DMS53 (cell line): ENCODE data around the gene MEOX2.
A peak's percentile ranks its signal among the peaks of the same experiment; 100 is the strongest.

ENCODE experiments used
- DNase-seq: peaks from one replicate; lab custom pipeline; 2025; lab: John Stamatoyannopoulos, UW

The MEOX2 gene

DNA sequence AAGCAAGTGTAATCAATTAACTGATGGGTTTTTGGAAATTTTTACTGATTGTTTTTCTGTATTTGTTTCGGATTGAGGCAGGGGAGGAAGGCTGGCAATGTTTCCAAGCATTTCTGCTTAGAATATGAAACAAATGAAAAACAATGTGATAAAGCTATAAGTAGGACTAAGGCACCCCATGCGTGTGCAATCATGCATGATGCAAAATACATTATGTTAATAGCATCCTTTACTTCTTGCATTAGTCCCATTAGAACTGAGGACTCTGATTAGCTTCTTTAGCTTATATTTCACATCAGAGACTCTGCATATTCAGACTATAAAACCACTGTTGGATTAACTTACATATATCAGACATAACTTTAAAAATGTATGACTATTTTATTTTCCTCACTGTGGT, 76.0 kb downstream of the MEOX2 start:
- DNase-seq, result no peak

DNA sequence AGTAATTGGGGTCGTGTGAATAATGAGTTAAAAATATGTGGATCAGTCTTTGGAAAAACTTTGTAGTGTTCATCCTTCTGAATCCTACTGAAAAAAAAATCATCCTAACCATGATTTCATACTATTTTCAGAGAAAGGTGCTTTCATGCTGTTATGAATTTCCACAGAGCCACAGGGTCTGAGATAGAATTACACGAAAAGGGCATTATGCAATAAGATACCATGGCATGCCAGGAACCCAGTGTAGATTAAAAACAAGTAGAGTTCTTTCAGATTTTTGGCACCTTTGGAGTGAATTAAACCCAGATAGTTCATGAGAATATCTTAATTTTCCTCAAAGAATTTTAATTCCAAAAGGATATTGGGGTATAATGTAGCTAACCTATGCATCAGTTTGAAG, 77.2 kb downstream of the MEOX2 start:
- DNase-seq, result no peak

DNA sequence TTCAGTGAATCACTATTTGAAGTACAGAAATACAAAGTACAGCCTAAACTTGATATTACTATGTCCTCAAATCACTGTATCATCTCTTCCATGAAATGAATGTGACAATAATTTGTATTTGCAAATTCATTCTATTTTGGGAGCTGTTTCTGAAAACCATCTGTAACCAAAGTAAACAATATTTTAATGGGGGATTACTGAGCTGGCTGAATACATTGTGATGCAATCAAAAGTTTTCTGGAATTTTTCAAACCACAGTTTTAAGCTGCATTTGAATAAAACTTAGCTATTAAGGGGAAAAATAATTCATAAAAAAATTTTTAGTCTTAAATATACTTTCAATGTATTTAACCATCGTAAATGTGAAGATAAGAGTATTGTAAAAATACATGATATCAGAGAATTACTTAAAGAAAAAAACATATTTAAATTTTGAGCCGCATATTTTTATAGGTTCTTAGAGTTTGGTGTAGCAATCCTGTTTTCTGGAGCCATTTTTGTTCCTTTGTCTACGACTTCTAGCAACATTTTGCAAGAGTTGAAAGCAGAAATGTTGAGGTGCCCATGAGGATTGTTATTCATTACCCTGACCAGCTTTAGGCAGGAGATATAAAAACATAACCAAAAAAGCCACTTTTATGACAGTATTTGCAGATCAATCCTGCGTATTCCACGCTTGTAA, 78.8 kb downstream of the MEOX2 start:
- no peak for DNase-seq

GRCh38 chr7:15606561-15606960, 79.9 kb downstream of the MEOX2 start:
- DNase-seq, result no peak

- DNase-seq, result no peak
Observed at GRCh38 chr7:15604166-15604565, 82.3 kb downstream of the MEOX2 start.

- DNase-seq, result no peak
Observed at GRCh38 chr7:15603124-15603523, 83.4 kb downstream of the MEOX2 start.

DNA sequence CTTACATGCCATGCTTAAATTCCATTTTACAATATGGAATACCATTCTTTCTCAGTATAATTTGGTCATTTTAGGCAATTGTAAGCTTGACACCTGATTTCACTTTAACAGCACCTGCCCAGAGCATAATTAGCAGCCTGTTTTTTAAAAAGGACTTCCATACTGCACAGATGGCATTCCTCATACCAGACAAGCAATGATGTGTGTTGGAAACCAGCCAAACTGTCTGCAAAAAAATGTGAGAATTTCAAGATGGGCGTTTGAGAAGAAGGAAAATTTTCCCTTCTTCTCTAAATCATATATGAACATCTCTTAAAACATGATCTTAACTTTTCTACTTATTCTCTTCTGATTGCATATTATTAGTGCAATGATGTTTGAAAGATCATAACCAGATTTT, 84.2 kb downstream of the MEOX2 start:
- DNase-seq, result no peak

DNA sequence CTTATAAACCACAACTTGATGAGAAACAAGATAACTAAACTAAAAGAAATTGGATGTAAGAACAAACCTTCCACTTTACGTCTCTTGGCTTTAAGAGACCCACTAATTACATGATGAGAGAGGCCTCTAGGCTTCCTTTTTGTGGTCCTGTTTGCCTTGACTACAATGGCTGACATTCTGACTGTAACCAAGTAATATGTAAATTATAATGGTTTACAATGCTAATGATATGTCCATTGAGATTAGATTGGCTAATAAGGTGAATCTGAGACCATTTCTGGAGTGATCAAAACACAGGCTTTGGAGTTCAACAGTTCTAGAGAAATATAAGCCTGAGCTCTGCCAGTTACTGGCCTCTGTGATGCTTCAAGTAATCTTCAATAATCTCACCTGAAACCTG, 85.3 kb downstream of the MEOX2 start:
- DNase-seq, result no peak

GRCh38 chr7:15600298-15600697, 86.2 kb downstream of the MEOX2 start:
- no peak for DNase-seq

DNA sequence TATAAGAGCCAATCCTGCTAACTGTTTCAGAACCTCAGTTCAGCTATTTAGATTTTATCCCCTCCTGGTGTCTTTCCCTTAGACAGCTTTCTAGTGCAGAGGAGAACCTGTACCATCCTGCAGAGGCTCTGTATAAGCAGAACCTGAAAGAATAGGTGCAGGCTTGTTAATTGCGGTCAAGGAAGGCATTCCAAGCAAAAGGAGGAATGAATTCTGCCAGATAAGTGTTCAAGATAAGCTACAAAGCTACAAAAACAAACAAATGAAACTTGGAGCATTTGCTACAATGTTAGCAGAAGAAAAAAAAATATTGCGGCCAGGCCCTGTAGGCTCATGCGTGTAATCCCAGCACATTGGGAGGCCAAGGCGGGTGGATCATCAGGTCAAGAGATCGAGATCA, 92.0 kb downstream of the MEOX2 start:
- no peak for DNase-seq

- DNase-seq, result peak; percentile 20
Observed at GRCh38 chr7:15593382-15593781, 93.1 kb downstream of the MEOX2 start.

DNA sequence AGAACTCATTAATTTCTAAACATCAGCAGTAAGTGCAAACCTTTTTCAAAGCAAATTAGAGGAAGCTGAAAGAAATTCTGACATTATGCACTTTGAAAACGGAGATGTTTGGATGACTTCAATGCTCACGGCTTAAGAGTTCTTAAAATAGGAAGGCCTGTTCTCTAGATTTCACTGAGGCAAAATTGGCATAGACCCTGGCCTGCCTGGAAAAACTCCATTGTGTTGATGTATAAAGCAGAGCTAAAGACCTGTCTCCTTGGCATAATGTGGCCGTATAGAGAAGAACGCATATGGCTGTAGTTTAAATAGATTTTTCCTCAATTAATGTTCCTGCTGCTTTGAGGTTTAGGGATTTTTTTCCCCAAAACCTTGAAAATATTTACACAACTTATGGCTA, 100.2 kb downstream of the MEOX2 start:
- DNase-seq, result no peak

- peak; percentile 43 for DNase-seq
Observed at GRCh38 chr7:15584575-15584974, 101.9 kb downstream of the MEOX2 start.

GRCh38 chr7:15582773-15583172, 103.7 kb downstream of the MEOX2 start:
- no peak for DNase-seq

GRCh38 chr7:15581352-15581951, 105.0 kb downstream of the MEOX2 start:
- peak; percentile 21 for DNase-seq

GRCh38 chr7:15580604-15581351, 105.7 kb downstream of the MEOX2 start:
- peak; percentile 8 for DNase-seq

DNA sequence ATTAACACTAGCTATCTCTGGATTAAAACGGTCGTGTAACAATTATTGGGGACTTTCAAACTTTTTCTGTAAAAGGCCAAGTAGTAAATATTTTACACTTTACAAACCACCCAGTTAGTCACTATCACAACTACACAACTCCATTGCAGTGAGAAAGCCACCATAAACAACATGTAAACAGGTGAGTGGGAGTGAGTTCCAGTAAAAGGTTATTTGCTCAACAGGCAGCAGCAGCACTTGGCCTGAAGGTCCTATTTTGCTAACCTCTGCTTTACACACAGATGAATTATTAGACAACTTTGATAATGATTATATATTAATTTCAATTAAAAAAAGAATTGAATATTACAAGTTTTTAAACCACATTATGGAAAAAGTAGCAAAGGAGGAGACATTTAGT, 108.9 kb downstream of the MEOX2 start:
- no peak for DNase-seq

DNA sequence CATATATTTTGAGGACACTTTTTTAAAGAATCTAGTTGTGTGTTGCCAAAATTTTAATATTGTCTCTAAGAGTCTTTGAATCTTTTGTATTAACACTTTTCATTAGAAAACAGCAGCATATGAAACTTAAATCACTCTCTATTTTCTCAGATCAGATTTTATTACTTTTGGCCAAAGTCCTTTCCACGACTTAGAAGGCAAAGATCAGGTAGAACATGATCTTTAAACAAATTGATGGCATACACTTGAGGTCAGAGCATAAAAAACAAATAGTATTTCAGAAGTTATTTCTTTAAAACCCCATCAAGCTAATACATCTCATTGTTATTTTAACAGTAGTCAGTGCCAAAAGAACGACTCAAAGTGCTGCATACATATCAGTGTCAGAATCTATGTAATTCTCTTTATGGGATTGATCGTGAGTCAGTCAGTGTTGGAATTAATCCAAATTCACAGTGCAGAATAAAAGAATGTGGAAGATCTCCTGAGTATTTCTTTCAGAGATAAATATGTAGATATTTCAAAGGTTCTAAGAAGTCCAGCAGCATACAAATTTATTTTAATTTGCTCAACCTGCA, 115.1 kb downstream of the MEOX2 start:
- no peak for DNase-seq

- DNase-seq, result no peak
Observed at GRCh38 chr7:15567652-15568051, 118.8 kb downstream of the MEOX2 start.

DNA sequence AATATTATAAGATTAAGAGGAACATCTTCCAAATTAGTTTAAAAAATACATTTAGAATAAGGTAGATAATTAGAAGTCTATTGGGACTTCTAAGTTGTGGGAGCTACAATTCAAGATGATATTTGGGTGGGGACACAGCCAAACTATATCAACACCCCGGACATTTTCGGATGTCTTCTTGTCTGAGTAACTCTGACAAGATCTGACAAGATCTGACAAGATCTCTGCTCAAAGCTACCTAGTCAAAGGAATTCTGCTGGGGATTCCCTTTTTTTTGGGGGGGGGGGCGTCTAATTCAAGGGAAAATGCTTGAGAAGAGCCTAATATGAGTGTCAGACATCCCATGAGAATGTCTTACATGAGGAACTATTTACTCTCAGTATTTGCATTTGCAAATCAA, 119.4 kb downstream of the MEOX2 start:
- DNase-seq, result no peak

DNA sequence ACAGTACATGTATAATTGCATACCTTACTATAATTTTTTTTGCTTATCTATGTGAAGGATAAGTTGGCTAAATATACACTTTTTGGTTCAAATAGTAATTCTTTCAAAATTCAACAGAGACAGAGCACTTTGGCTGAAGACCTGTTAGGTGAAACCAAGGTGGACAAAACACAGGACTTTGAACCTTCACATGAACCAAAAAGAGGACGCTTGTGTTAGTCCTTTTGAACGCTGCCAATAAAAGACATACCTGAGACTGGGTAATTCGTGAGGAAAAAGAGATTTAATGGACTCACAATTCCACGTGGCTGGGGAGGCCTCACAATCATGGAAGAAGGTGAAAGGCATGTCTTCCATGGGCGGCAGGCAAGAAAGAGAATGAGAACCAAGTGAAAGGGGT, 120.0 kb downstream of the MEOX2 start:
- no peak for DNase-seq

GRCh38 chr7:15561835-15562234, 124.6 kb downstream of the MEOX2 start, which contains the start of gene AGMO:
TSS of gene AGMO (minus strand) at chr7:15562015.
- peak; percentile 48 for DNase-seq
